H9 (cell line): ENCODE measurements around the gene BLACAT1. TPM values are rescaled to one million over a fixed set of nuclear protein-coding genes. Genes with fewer than 3 reads are reported as not detected.

Source experiments
- DNase-seq: peaks from one replicate; pipeline ENCODE4 v3.0.0-alpha.2; 2017
- H2AFZ ChIP-seq: one replicate; pipeline ENCODE4 v1.6.1; 2013; ENCODE audit warnings: mild to moderate bottlenecking, low read length, control low read depth, moderate library complexity
- H2AK5ac ChIP-seq: 2 replicates; pipeline ENCODE4 v1.6.1; 2013; ENCODE audit warnings: low read length, control low read depth, mixed read lengths; ENCODE audit not compliant: insufficient read length
- H2BK120ac ChIP-seq: one replicate; pipeline ENCODE4 v1.6.1; 2013; ENCODE audit warnings: low read depth, mild to moderate bottlenecking, low read length, control low read depth, inconsistent platforms; ENCODE audit not compliant: poor library complexity, severe bottlenecking
- H2BK12ac ChIP-seq: 2 replicates; pipeline ENCODE4 v1.6.1; 2013; ENCODE audit warnings: low read length, control low read depth, mixed read lengths, low read depth; ENCODE audit not compliant: insufficient read length
- H2BK15ac ChIP-seq: 2 replicates; pipeline ENCODE4 v1.6.1; 2013; ENCODE audit warnings: low read depth, low read length, control low read depth
- H2BK20ac ChIP-seq: one replicate; pipeline ENCODE4 v1.6.1; 2013; ENCODE audit warnings: low read depth, mild to moderate bottlenecking, low read length, control low read depth, inconsistent platforms; ENCODE audit not compliant: poor library complexity, severe bottlenecking
- H2BK5ac ChIP-seq: 2 replicates; pipeline ENCODE4 v1.6.1; 2013; ENCODE audit warnings: low read length, control low read depth, mixed read lengths; ENCODE audit not compliant: insufficient read length
- H3K14ac ChIP-seq: 2 replicates; pipeline ENCODE4 v1.6.1; 2013; ENCODE audit warnings: low read length, control low read depth; ENCODE audit not compliant: insufficient read depth
- H3K18ac ChIP-seq: 2 replicates; pipeline ENCODE4 v1.6.1; 2013; ENCODE audit warnings: low read depth, mild to moderate bottlenecking, mixed read lengths, low read length, control low read depth; ENCODE audit not compliant: insufficient read length
- H3K23ac ChIP-seq: 2 replicates; pipeline ENCODE4 v1.6.1; 2013; ENCODE audit warnings: low read length, control low read depth, mixed read lengths, low read depth; ENCODE audit not compliant: insufficient read length
- H3K23me2 ChIP-seq: 2 replicates; pipeline ENCODE4 v1.6.1; 2013; ENCODE audit warnings: low read depth, mild to moderate bottlenecking, mixed read lengths, low read length, control low read depth; ENCODE audit not compliant: insufficient read length, poor library complexity, severe bottlenecking
- H3K27ac ChIP-seq: 2 replicates; pipeline ENCODE4 v1.5.1; 2013; ENCODE audit warnings: low read length, control low read depth, mixed read lengths, low read depth; ENCODE audit not compliant: insufficient read length
- H3K27me3 ChIP-seq: 2 replicates; pipeline ENCODE4 v1.6.1; 2013; ENCODE audit warnings: low read length, control low read depth, inconsistent platforms; ENCODE audit not compliant: insufficient read depth
- H3K4ac ChIP-seq: 2 replicates; pipeline ENCODE4 v1.6.1; 2013; ENCODE audit warnings: low read depth, mild to moderate bottlenecking, control low read depth, inconsistent platforms, low read length, moderate library complexity
- H3K4me1 ChIP-seq: 2 replicates; pipeline ENCODE4 v1.6.1; 2013; ENCODE audit warnings: low read length, control low read depth, inconsistent platforms; ENCODE audit not compliant: insufficient read depth
- H3K4me2 ChIP-seq: 2 replicates; pipeline ENCODE4 v1.6.1; 2013; ENCODE audit warnings: low read length, control low read depth, mixed read lengths; ENCODE audit not compliant: insufficient read length, insufficient read depth
- H3K56ac ChIP-seq: 2 replicates; pipeline ENCODE4 v1.6.1; 2013; ENCODE audit warnings: low read depth, mild to moderate bottlenecking, mixed read lengths, low read length, control low read depth; ENCODE audit not compliant: insufficient read length
- H3K79me1 ChIP-seq: 2 replicates; pipeline ENCODE4 v1.6.1; 2013; ENCODE audit warnings: low read depth, mild to moderate bottlenecking, moderate library complexity, low read length, control low read depth, inconsistent platforms; ENCODE audit not compliant: insufficient read depth, poor library complexity, severe bottlenecking
- H3K79me2 ChIP-seq: 2 replicates; pipeline ENCODE4 v1.6.1; 2013; ENCODE audit warnings: low read length, control low read depth, inconsistent platforms; ENCODE audit not compliant: insufficient read depth
- H3K9ac ChIP-seq: 2 replicates; pipeline ENCODE4 v1.6.1; 2013; ENCODE audit warnings: low read length, control low read depth, mixed read lengths; ENCODE audit not compliant: insufficient read length; ENCODE audit errors: extremely low read depth
- H3K9me3 ChIP-seq: one replicate; pipeline ENCODE4 v1.6.1; 2013; ENCODE audit warnings: low read depth, low read length, inconsistent platforms; ENCODE audit not compliant: control insufficient read depth
- H3T11ph ChIP-seq: one replicate; pipeline ENCODE4 v1.6.1; 2013; ENCODE audit warnings: mild to moderate bottlenecking, low read length, control low read depth, inconsistent platforms
- H4K20me1 ChIP-seq: one replicate; pipeline ENCODE4 v1.6.1; 2013; ENCODE audit not compliant: control insufficient read depth, insufficient read length, insufficient read depth
- H4K5ac ChIP-seq: 2 replicates; pipeline ENCODE4 v1.6.1; 2013; ENCODE audit warnings: low read depth, mild to moderate bottlenecking, mixed read lengths, low read length, control low read depth; ENCODE audit not compliant: insufficient read length
- H4K8ac ChIP-seq: replicated peaks from 2 replicates; pipeline ENCODE4 v1.6.1; 2013; ENCODE audit warnings: low read length, control low read depth, mixed read lengths, low read depth; ENCODE audit not compliant: insufficient read length
- H4K91ac ChIP-seq: 2 replicates; pipeline ENCODE4 v1.6.1; 2013; ENCODE audit warnings: low read depth, mild to moderate bottlenecking, moderate library complexity, mixed read lengths, low read length, control low read depth; ENCODE audit not compliant: insufficient read length
- H3K27ac Mint-ChIP-seq, 3 experiments: 2 replicates in 2 of 3; 3 replicates in 1 of 3; pipeline ENCODE4 v1.8.0; 2020 to 2021; ENCODE audit warnings: mixed read lengths in 3 of 3, mild to moderate bottlenecking in 1 of 3, moderate library complexity in 1 of 3
- H3K27me3 Mint-ChIP-seq: 2 replicates; pipeline ENCODE4 v1.8.0; 2021; ENCODE audit warnings: low read depth, mild to moderate bottlenecking, moderate library complexity, mixed read lengths
- H3K36me3 Mint-ChIP-seq, 3 experiments: 2 replicates in 2 of 3; 3 replicates in 1 of 3; pipeline ENCODE4 v1.8.0; 2020 to 2021; ENCODE audit warnings: low read depth in 3 of 3, mixed read lengths in 3 of 3; ENCODE audit not compliant: insufficient read depth in 1 of 3
- H3K4me1 Mint-ChIP-seq, 2 experiments: 2 replicates each; pipeline ENCODE4 v1.8.0; 2020; ENCODE audit warnings: mixed read lengths in 2 of 2
- H3K4me3 Mint-ChIP-seq, 2 experiments: 2 replicates in 1 of 2; 3 replicates in 1 of 2; pipeline ENCODE4 v1.8.0; 2020 to 2021; ENCODE audit warnings: mild to moderate bottlenecking in 2 of 2, mixed read lengths in 2 of 2, moderate library complexity in 1 of 2
- H3K9me3 Mint-ChIP-seq, 2 experiments: 2 replicates in 1 of 2; 3 replicates in 1 of 2; pipeline ENCODE4 v1.8.0; 2020; ENCODE audit warnings: mild to moderate bottlenecking in 2 of 2, mixed read lengths in 2 of 2, moderate library complexity in 1 of 2
- CTCF ChIP-seq: fragments of 200-600 bp; sonication (generic); conservative IDR thresholded peaks from 3 replicates; pipeline ENCODE4 v1.8.0; 2021; ENCODE audit warnings: antibody characterized with exemption, mild to moderate bottlenecking
- WGBS: extraction: QIAGEN DNeasy Blood & Tissue Kit; methylation state at CpG from one replicate; pipeline ENCODE4 v1.1.7; 2013; ENCODE audit warnings: missing lambda C conversion rate, low lambda C conversion rate, mixed read lengths; ENCODE audit not compliant: insufficient read length; ENCODE audit errors: extremely low coverage; 5-methylcytosine and 5-hydroxymethylcytosine counted together
- total RNA-seq: library from RNA; stranded (reverse); gene quantifications from 2 replicates; pipeline ENCODE4 v1.2.1, GENCODE V29; 2021

BLACAT1 gene
- total RNA-seq, 1 experiment from 2014 or later: 4.0 TPM

- Histone ChIP-seq H2BK12ac (no peak overlapping the region), H3T11ph (no peak overlapping the region), H2BK20ac (no peak overlapping the region), H2BK15ac (no peak overlapping the region), H4K20me1 (no peaks in the 10 kb centered on the region), H3K23me2 (peaks cover 9% of the 10 kb centered on the region), H2BK120ac (no peak overlapping the region), H3K4me1 (peaks cover 9% of the 10 kb centered on the region; the same call in 1 of the 2 replicates), H3K9ac (no peak overlapping the region), H3K27ac (no peak overlapping the region), H3K9me3 (no peaks in the 10 kb centered on the region), H2BK5ac (no peak overlapping the region), H3K27me3 (no peaks in the 10 kb centered on the region), H3K79me2 (peaks cover 5% of the 10 kb centered on the region; the same call in 1 of the 2 replicates), H4K5ac (no peak overlapping the region), H3K56ac (no peak overlapping the region), H3K18ac (no peak overlapping the region), H3K14ac (no peak overlapping the region), H3K23ac (no peak overlapping the region), H3K4ac (no peak overlapping the region), H3K4me2 (no peak overlapping the region), H2AFZ (no peak overlapping the region), H4K8ac (no peak overlapping the region), H2AK5ac (no peak overlapping the region), H4K91ac (no peak overlapping the region), H3K79me1 (no peaks in the 10 kb centered on the region)
- Mint-ChIP-seq H3K4me3 (no peak overlapping the region), H3K27ac (peak overlapping the region in 1 of 3 experiments; percentile 21; a peak in 1 of 7 replicates), H3K27me3 (peaks cover 17% of the 10 kb centered on the region), H3K9me3 (no peaks in the 10 kb centered on the region), H3K4me1 (peaks cover 51 to 57% of the 10 kb centered on the region in 2 experiments), H3K36me3 (peaks cover 5 to 11% (median 7%) of the 10 kb centered on the region in 3 experiments; a peak in 6 of 7 replicates)
- no CpG with 5 or more reads among the region's 3 CpGs for whole genome bisulfite sequencing
- DNase-seq: no peak
- TF ChIP-seq CTCF: no peak
Observed at GRCh38 chr1:205502111-205502810, 46.4 kb upstream of the BLACAT1 start.
